ENCODE measurements around the gene RIPOR3.

RIPOR3 gene

DNA sequence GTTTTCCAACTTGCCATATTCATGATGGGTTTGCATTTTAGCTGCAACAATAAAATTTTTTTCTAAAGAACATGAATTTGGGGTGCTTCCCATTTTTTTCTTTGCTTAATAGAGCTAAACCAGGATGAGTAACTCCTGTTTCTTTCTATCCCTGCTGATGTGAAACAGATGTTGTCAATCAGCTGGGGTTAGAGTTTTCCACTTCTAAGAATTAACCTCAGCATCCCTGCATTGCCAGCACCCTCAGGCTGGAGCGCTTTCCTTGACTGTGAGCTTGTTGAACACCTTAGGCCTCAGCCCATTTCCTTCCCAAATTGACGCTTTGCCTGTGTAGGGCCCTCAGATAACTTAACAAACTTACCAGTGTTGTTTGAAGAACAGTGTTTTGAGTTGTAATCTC is 106.7 kb downstream of the RIPOR3 start:
- TF ChIP-seq POLR2A (IDR thresholded peaks at IDR 0.05; ENCODE audit: low read length) (no peak), GATA1 (IDR thresholded peaks at IDR 0.05; ENCODE audit: low read depth, low read length) (no peak)
- DNase-seq, result no peak

DNA sequence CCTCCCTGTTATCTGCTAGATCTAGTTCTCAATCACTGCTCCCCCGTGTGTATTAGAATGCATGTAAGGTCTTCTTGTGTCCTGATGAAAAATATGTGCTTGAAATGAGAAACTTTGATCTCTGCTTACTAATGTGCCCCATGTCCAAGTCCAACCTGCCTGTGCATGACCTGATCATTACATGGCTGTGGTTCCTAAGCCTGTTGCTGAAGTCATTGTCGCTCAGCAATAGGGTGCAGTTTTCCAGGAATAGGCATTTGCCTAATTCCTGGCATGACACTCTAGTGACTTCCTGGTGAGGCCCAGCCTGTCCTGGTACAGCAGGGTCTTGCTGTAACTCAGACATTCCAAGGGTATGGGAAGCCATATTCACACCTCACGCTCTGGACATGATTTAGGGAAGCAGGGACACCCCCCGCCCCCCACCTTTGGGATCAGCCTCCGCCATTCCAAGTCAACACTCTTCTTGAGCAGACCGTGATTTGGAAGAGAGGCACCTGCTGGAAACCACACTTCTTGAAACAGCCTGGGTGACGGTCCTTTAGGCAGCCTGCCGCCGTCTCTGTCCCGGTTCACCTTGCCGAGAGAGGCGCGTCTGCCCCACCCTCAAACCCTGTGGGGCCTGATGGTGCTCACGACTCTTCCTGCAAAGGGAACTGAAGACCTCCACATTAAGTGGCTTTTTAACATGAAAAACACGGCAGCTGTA is 107.7 kb downstream of the RIPOR3 start:
- TF ChIP-seq GATA1 (IDR thresholded peaks at IDR 0.05; ENCODE audit: low read depth, low read length) (no peak), POLR2A (IDR thresholded peaks at IDR 0.05; ENCODE audit: low read length) (no peak)

DNA sequence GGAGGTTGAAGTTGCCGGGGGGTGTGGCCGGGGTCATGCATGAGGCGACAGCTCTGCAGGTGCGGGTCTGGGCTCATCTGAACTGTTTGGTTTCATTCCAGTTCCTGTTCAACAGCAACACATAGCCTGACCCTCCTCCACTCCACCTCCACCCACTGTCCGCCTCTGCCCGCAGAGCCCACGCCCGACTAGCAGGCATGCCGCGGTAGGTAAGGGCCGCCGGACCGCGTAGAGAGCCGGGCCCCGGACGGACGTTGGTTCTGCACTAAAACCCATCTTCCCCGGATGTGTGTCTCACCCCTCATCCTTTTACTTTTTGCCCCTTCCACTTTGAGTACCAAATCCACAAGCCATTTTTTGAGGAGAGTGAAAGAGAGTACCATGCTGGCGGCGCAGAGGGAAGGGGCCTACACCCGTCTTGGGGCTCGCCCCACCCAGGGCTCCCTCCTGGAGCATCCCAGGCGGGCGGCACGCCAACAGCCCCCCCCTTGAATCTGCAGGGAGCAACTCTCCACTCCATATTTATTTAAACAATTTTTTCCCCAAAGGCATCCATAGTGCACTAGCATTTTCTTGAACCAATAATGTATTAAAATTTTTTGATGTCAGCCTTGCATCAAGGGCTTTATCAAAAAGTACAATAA is 108.6 kb downstream of the RIPOR3 start:
- DNase-seq, result no peak
- no peak for TF ChIP-seq POLR2A (IDR thresholded peaks at IDR 0.05; ENCODE audit: low read length)
- no peak for TF ChIP-seq GATA1 (IDR thresholded peaks at IDR 0.05; ENCODE audit: low read depth, low read length)

More for the DNA sequence above, 107.7 kb downstream of the RIPOR3 start:
- no peak for DNase-seq

GRCh38 chr20:50582092-50582491 is 109.2 kb downstream of the RIPOR3 start:
- TF ChIP-seq POLR2A (IDR thresholded peaks at IDR 0.05; ENCODE audit: low read length) (no peak), GATA1 (IDR thresholded peaks at IDR 0.05; ENCODE audit: low read depth, low read length) (no peak)
- no peak for DNase-seq

DNA sequence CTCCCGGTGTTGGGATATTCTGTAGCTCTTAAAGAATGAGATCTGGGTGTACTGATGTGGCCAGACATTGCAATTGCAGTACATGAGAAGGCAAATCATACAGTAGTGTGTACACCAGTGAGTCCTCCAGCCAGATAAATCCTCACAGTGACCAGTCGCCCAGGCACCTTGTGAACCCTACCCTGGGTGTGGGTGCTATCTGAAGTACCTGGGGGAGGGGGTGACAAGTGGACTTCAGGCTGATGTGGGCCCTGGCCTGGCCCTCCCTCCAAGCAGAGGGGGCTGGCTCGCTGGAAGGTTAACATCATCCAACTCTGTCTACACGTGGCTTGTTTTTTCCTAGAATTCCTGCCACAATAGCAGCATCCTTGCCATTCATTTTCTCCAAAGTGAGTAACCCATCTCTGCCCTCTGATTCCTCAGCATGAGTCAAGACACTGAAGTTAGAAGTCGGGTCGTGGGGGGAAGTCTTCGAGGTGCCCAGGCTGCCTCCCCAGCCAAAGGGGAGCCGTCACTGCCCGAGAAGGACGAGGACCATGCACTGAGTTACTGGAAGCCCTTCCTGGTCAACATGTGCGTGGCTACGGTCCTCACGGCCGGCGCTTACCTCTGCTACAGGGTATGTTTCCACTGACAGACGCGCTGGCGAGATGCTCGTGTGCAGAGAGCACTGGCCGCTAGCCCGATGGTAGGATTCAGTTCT is 110.3 kb downstream of the RIPOR3 start:
- no peak for TF ChIP-seq POLR2A (IDR thresholded peaks at IDR 0.05; ENCODE audit: low read length)
- DNase-seq, result no peak

- DNase-seq, result peak; percentile 66 to 80
- TF ChIP-seq GATA1 (IDR thresholded peaks at IDR 0.05; ENCODE audit: low read depth, low read length) (no peak), POLR2A (IDR thresholded peaks at IDR 0.05; ENCODE audit: low read length) (no peak)
These were observed 111.2 kb downstream of the RIPOR3 start for GRCh38 chr20:50580016-50580747.

DNA sequence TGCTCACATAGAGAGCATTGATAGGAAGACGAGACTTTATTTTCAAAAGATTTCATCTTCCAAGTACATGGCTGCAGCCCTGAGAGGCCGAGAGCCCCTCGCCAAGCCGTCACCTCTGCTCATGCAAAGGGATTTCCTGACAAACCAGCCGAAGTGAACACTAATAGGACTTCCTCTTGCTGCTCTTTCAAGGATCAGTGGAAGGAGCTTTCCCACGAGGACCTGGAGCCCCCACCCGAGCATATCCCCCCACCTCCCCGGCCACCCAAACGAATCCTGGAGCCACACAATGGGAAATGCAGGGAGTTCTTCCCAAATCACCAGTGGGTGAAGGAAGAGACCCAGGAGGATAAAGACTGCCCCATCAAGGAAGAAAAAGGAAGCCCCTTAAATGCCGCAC is 111.8 kb downstream of the RIPOR3 start:
- TF ChIP-seq POLR2A (IDR thresholded peaks at IDR 0.05; ENCODE audit: low read length), result no peak
- no peak for TF ChIP-seq GATA1 (IDR thresholded peaks at IDR 0.05; ENCODE audit: low read depth, low read length)
- DNase-seq, result no peak

GRCh38 chr20:50578778-50579165 is 112.6 kb downstream of the RIPOR3 start:
- TF ChIP-seq GATA1 (IDR thresholded peaks at IDR 0.05; ENCODE audit: low read depth, low read length) (no peak), POLR2A (IDR thresholded peaks at IDR 0.05; ENCODE audit: low read length) (no peak)
- no peak for DNase-seq

DNA sequence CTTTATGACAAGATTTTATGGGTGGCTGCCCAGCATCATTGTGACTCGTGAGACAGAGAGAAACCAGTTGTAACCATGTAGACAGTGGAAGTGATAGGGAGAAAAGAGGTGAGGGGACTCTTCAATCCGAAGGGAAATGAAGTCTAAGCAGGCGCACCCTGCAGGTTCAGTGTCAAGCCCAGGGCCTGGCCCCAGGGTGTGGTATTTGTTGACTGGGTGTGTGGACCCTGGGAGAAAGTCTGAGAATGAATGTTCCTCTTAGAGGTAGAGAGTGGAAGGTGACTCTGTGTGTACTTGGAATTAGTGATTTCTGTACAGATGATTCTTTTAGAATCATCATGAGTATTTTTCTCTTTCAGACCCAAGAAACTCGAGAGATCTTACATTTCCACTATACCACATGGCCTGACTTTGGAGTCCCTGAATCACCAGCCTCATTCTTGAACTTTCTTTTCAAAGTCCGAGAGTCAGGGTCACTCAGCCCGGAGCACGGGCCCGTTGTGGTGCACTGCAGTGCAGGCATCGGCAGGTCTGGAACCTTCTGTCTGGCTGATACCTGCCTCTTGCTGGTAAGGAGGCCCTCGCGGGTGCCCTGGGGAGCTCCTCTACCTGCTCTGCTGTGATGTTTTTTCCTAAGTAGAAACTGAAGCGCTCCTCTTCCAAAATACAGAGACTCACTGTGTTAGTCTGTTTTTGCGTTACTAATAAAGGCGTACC is 113.1 kb downstream of the RIPOR3 start:
- no peak for TF ChIP-seq GATA1 (IDR thresholded peaks at IDR 0.05; ENCODE audit: low read depth, low read length)
- TF ChIP-seq POLR2A (IDR thresholded peaks at IDR 0.05; ENCODE audit: low read length), result no peak
- no peak for DNase-seq

- DNase-seq, result no peak
- TF ChIP-seq GATA1 (IDR thresholded peaks at IDR 0.05; ENCODE audit: low read depth, low read length), result no peak
These were observed 113.9 kb downstream of the RIPOR3 start for GRCh38 chr20:50577175-50578018.

DNA sequence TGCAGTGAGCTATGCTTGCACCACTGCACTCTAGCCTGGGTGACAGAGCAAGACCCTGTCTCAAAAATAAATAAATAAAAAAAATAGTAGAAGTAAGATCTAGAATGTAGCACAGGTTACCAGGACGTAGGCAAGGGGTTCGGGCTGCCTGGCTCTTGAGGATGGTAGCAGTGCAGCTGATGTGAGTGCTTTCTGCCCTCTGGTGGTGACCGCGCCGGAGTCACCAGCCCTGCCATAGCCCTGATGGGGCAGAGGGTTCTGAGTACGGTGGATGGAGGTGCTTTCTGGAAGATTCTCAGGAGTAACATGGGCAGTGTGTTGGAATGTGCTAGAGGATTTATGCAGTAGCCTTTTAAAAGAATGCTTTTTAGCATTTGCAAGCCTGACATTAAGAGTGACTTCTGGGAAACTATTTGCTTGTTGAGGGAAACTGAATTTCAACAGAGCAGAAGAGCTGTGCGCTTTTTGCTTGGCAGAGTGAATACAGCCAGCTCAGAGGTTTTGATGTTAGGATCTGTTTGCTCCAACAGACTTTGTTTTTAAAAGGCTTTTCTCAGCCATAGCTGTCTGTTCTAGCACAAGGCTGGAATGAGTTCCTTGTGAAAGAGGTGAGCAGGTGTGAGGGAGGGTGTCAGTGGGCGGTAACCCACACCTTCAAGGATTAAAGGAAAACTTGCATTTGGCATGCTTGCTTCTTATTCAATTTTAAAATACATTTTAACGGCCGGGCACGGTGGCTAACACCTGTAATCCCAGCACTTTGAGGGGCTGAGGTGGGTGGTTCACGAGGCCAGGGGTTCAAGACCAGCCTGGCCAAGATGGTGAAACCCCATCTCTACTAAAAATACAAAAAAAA is 115.2 kb downstream of the RIPOR3 start:
- DNase-seq, result peak; percentile 68 to 80
- TF ChIP-seq POLR2A (IDR thresholded peaks at IDR 0.05; ENCODE audit: low read length), result no peak
- TF ChIP-seq GATA1 (IDR thresholded peaks at IDR 0.05; ENCODE audit: low read depth, low read length), result no peak

DNA sequence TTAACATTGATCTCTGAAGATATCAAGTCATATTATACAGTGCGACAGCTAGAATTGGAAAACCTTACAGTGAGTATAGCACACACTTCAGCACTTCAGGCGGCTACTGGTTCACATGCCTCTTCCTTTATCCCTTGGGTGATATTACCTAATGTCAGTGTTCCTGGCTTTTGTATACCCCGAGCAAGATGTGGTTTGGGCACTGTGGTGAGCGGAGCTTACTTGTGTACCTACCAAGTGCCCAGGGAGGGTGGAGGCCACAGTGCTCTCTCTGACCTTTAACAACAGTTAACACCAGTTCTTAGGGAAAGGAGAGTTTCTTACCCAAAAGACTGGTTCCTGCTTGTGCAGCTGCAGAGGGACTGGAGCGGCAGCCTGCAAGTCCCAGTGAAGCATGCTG is 116.8 kb downstream of the RIPOR3 start:
- TF ChIP-seq GATA1 (IDR thresholded peaks at IDR 0.05; ENCODE audit: low read depth, low read length) (no peak), POLR2A (IDR thresholded peaks at IDR 0.05; ENCODE audit: low read length) (no peak)

More for the DNA sequence above, 116.8 kb downstream of the RIPOR3 start:
- DNase-seq, result no peak
